C4-2B (cell line): ENCODE results near the gene SLC25A17.
"Not testable (repeated sequence)": the region's sequence is repeated elsewhere in the genome, so short reads cannot be mapped to it uniquely, and the experiment has no call there.

Source experiments
- H3K27ac ChIP-seq: fragments of 450-650 bp; 2 replicates; pipeline ENCODE4 v1.5.1; 2017
- CTCF ChIP-seq: fragments of 450-650 bp; conservative IDR thresholded peaks from 2 replicates; pipeline ENCODE4 v1.5.1; 2017; ENCODE audit warnings: mild to moderate bottlenecking
- ZFX ChIP-seq: fragments of 450-650 bp; IDR thresholded peaks from 2 replicates; pipeline ENCODE4 v1.6.1; 2017

The SLC25A17 gene, protein sequence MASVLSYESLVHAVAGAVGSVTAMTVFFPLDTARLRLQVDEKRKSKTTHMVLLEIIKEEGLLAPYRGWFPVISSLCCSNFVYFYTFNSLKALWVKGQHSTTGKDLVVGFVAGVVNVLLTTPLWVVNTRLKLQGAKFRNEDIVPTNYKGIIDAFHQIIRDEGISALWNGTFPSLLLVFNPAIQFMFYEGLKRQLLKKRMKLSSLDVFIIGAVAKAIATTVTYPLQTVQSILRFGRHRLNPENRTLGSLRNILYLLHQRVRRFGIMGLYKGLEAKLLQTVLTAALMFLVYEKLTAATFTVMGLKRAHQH

DNA sequence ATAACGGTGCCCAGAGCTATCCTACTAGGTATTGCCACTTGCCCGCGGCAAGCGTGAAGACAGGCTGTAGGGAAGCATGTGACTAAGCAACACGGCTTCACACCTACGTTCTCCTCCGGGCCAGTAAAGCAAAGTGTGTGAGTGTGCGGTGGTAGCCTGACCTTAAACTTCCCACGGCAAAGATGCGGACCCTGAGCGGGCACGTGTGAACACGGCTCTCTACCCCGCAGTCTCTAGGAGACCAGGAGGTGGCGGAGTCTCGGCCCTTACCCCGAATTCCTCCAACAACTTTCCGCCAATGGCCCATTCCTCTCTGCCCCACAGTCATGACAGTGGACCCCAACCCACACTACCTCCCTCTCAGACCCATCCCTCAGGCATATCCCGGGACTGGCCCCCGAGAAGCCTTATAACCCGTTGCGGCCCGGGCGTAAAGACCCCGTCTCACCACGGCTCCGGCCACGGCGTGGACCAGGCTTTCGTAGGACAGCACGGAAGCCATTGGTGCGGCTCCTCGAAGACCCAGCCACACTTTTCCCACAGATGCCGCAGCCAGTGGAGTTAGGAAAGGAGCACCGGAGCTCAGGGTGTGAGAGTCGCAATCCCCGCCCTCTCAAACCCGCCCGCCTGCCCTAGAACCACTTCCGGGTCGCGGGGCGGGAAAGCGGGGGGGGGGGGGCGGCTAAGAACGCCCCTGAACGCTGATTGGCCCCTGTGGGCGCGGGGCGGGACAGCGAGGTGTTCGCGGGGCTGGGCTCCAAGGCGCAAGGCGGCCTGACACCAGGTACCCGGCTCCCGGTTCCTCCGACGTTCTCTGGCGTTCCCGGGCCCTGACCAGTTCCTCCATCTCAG, at the start of gene SLC25A17:
TSS of gene SLC25A17 (minus strand) at position 600 of the 852 bp plus-strand sequence. CDS start at position 502, 98 bp downstream.
- TF ChIP-seq CTCF (peak; percentile 55), ZFX (0 out of 2 replicates have a peak, but pooled peaks have one; percentile 29)

GRCh38 chr22:40868379-40868778, 49.2 kb upstream of the SLC25A17 start:
- H3K27ac ChIP-seq: not testable (repeated sequence)

More for the DNA sequence above, at the start of gene SLC25A17:
- peak within 1 kb of the TSS; percentile 83 for H3K27ac ChIP-seq

- no peak for TF ChIP-seq CTCF
- TF ChIP-seq ZFX: no peak
- H3K27ac ChIP-seq: no peak overlapping the region
Measured at GRCh38 chr22:40867109-40867508, 48.0 kb upstream of the SLC25A17 start.

DNA sequence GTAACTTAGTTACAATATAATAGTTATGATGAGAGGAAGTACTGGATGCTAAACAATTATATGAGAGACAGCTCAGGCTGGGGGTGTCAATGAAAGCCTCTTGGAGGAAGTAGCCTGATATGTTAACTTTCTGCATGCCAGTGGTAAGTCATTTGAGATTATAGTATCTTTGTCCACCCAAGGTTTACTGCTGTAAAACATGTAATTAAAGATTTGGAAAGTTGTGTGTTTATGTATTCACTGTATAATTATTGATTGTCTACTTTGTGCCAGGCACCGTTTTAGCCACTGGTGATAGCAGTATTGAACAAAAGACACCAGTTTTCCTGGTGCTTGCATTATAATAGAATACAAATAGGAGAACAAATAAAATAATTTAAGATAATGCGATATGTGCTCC, 43.4 kb upstream of the SLC25A17 start:
- TF ChIP-seq ZFX (no peak), CTCF (no peak)
- no peak overlapping the region for H3K27ac ChIP-seq

- no peak within 1 kb of the TSS for H3K27ac ChIP-seq
- no peak for TF ChIP-seq ZFX
- TF ChIP-seq CTCF: no peak
Measured at GRCh38 chr22:40862013-40862412, 42.9 kb upstream of the SLC25A17 start, which contains the start of gene DNAJB7. Gene DNAJB7 (minus strand): TSS chr22:40862113. CDS start chr22:40861994, 119 bp downstream.

GRCh38 chr22:40857309-40857855, 38.2 kb upstream of the SLC25A17 start:
- TF ChIP-seq CTCF: no peak
- TF ChIP-seq ZFX: no peak
- H3K27ac ChIP-seq: peak overlapping the region; percentile 91

GRCh38 chr22:40856513-40857308, 37.6 kb upstream of the SLC25A17 start, which contains the start of the genes ST13 and XPNPEP3:
Gene ST13 (minus strand): TSS chr22:40856639. CDS start chr22:40856540, 99 bp downstream.
Gene XPNPEP3 (plus strand): TSS chr22:40857148. CDS start chr22:40857182, 34 bp downstream.
- peak within 1 kb of the TSS; percentile 91 for H3K27ac ChIP-seq
- TF ChIP-seq CTCF: no peak; the same call in 1 of the 2 replicates
- TF ChIP-seq ZFX: peak; percentile 65
